Stomach (tissue), 9 donors: ENCODE results near the gene ELMO1. TPM values are rescaled to one million over a fixed set of nuclear protein-coding genes. Genes with fewer than 3 reads are reported as not detected.

Source experiments
- DNase-seq, 2 donors: peaks; one replicate each; pipeline versions ENCODE4 v3.0.0 to v3.0.0-alpha.2; 2013 to 2019
- H3K27ac ChIP-seq, 5 donors: fragments of 200-600 bp in 4 of 5; sonication (generic) in 4 of 5; one replicate each; pipeline ENCODE4 v1.5.1; 2013 to 2019; ENCODE audit warnings: mild to moderate bottlenecking in 1 of 5, moderate library complexity in 1 of 5
- H3K27me3 ChIP-seq, 3 donors: fragments of 200-600 bp; sonication (generic); one replicate each; pipeline ENCODE4 v1.5.1; 2017 to 2019; ENCODE audit warnings: mixed run types in 1 of 3
- H3K36me3 ChIP-seq, 4 donors: fragments of 200-600 bp; sonication (generic); 1 replicate in 3 of 4; 2 replicates in 1 of 4; pipeline ENCODE4 v1.5.1; 2016 to 2019
- H3K4me1 ChIP-seq, 4 donors: fragments of 200-600 bp; sonication (generic); one replicate each; pipeline ENCODE4 v1.5.1; 2016 to 2019
- H3K4me3 ChIP-seq, 4 donors: fragments of 200-600 bp; sonication (generic) in 3 of 4; one replicate each; pipeline ENCODE4 v1.5.1; 2016 to 2019; ENCODE audit warnings: mild to moderate bottlenecking in 1 of 4
- H3K9me3 ChIP-seq, 4 donors: fragments of 200-600 bp; sonication (generic); one replicate each; pipeline ENCODE4 v1.5.1; 2016 to 2019
- EP300 ChIP-seq: sonication (generic); formaldehyde crosslinking; IDR thresholded peaks from one replicate; pipeline ENCODE4 v1.6.1; 2017; ENCODE audit warnings: antibody characterized with exemption
- POLR2A ChIP-seq, 4 donors: fragments of 450-650 bp; IDR thresholded peaks; one replicate each; pipeline ENCODE4 v1.6.1; 2016; ENCODE audit warnings: antibody characterized with exemption in 4 of 4, control low read depth in 2 of 4, mild to moderate bottlenecking in 1 of 4, moderate library complexity in 1 of 4
- POLR2AphosphoS5 ChIP-seq, 3 donors: sonication (generic); formaldehyde crosslinking; IDR thresholded peaks; one replicate each; pipeline ENCODE4 v1.6.1; 2016; ENCODE audit warnings: antibody characterized with exemption in 3 of 3
- WGBS, 5 donors: extraction: QIAGEN DNeasy Blood & Tissue Kit in 3 of 5; methylation state at CpG; one replicate each; pipeline versions ENCODE4 v1.1.5 to v1.1.7; 2013 to 2018; 5-methylcytosine and 5-hydroxymethylcytosine counted together
- intact Hi-C: fragments of 100-400 bp; cut with DNase I; formaldehyde crosslinking; loops from one replicate; pipeline ENCODE4 v1.15.1; 2023; ENCODE audit warnings: low total_unique reads
- polyA plus RNA-seq, 3 donors: library from polyadenylated mRNA; stranded (reverse); fragments of 200-250 nt; gene quantifications; one replicate each; pipeline ENCODE4 v1.2.3, GENCODE V29; 2013
- total RNA-seq, 5 donors: library from RNA; depleted of rRNA; stranded (reverse); fragments of >200 nt; gene quantifications; one replicate each; pipeline versions ENCODE4 v1.1.0 to v1.2.3, GENCODE V29; 2014 to 2016
- TF ChIP-seq, protein P1 (sequence below), 7 experiments: fragments of 450-650 bp in 4 of 7; fragments of 200-600 bp in 3 of 7; sonication (generic) in 3 of 7; IDR thresholded peaks; one replicate each; pipeline ENCODE4 v1.5.1; 2016 to 2019; ENCODE audit warnings: antibody characterized with exemption in 7 of 7, control low read depth in 2 of 7, mild to moderate bottlenecking in 1 of 7
- donor health status: healthy with polysubstance abuse.
- donor health status: Bipolar disorder and iron deficiency.
- donor health status: healthy.

Gene ELMO1
- total and polyA plus RNA-seq, 8 donors: 4.1 to 117 (median 44.8) TPM

DNA sequence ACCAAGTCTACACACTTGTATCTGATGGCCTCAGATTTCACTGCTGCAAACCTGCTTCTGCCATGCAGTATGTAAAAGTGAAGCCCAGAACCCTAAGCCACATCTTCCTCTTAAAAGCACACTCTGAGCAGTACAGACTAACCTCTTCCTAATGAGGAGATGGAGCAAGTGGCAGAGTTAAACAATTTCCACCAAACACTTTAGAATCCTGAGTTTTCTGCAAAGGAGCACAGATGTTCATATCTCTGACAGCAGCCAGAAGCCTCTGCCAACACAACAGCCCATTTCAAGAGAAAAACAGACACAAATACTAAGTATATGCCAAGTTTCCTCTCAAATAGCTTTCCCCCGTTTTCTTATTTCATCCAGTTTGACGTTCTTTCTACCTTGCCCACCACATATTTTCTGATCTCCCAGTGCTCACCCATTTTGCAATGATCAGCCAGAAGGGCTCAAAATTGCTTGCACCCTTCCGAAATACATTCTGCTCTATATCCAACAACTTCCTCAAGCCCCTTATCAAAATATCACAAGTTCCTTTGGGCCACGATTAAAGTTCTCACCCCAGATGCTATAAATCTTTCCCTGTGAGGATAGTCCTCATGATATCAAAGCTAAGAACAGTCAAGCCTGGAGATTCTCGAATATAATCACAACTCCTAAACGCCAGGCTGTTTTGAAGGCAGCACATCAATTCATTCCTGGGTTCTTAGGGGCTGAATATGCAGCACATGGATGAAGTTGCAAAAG, 27.5 kb downstream of the ELMO1 start:
- intact Hi-C loops: no loop called here
- H3K36me3 ChIP-seq: no peaks in the 10 kb centered on the region
- DNase-seq: no peak
- H3K27ac ChIP-seq: peak overlapping the region in 3 of 5 donors; percentile 15 to 37 (median 27)
- H3K9me3 ChIP-seq: no peaks in the 10 kb centered on the region
- H3K4me3 ChIP-seq: no peak overlapping the region
- WGBS, 5 donors: 39 to 62% (median 52%) methylated on average over 6 of the region's 6 CpGs
- TF ChIP-seq POLR2A (IDR thresholded peaks at IDR 0.05) (no peak), EP300 (no peak)
- H3K27me3 ChIP-seq: no peaks in the 10 kb centered on the region
- H3K4me1 ChIP-seq: peaks cover 0 to 25% (median 6%) of the 10 kb centered on the region in 4 donors

DNA sequence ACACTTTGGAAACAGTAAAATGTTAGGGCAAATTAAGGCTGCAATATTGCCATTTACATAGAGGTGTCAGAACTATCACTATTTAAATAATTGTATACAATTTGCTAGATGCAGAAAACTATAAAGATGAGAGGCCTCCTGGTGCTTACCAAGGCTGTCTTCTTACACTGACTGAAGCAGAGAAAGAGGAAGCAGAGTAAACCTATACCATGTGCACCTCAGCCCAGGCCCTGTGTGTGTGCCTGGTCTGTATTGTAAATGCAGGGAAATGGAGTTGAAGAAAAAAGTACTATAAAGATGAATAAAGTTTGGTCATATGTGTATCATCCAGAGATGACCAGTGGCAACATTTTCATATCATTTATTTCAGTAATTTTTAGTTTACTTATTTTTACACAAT, 29.2 kb downstream of the ELMO1 start:
- Histone ChIP-seq H3K9me3 (no peaks in the 10 kb centered on the region), H3K36me3 (no peaks in the 10 kb centered on the region), H3K4me3 (no peak overlapping the region), H3K27me3 (no peaks in the 10 kb centered on the region), H3K4me1 (peaks cover 0 to 25% (median 6%) of the 10 kb centered on the region in 4 donors), H3K27ac (no peak overlapping the region)
- intact Hi-C loops: no loop called here
- DNase-seq: no peak
- TF ChIP-seq POLR2AphosphoS5 (IDR thresholded peaks at IDR 0.05) (no peak), POLR2A (IDR thresholded peaks at IDR 0.05) (no peak), EP300 (no peak)
- TF ChIP-seq, protein P1, sequence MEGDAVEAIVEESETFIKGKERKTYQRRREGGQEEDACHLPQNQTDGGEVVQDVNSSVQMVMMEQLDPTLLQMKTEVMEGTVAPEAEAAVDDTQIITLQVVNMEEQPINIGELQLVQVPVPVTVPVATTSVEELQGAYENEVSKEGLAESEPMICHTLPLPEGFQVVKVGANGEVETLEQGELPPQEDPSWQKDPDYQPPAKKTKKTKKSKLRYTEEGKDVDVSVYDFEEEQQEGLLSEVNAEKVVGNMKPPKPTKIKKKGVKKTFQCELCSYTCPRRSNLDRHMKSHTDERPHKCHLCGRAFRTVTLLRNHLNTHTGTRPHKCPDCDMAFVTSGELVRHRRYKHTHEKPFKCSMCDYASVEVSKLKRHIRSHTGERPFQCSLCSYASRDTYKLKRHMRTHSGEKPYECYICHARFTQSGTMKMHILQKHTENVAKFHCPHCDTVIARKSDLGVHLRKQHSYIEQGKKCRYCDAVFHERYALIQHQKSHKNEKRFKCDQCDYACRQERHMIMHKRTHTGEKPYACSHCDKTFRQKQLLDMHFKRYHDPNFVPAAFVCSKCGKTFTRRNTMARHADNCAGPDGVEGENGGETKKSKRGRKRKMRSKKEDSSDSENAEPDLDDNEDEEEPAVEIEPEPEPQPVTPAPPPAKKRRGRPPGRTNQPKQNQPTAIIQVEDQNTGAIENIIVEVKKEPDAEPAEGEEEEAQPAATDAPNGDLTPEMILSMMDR (IDR thresholded peaks at IDR 0.05): no peak

DNA sequence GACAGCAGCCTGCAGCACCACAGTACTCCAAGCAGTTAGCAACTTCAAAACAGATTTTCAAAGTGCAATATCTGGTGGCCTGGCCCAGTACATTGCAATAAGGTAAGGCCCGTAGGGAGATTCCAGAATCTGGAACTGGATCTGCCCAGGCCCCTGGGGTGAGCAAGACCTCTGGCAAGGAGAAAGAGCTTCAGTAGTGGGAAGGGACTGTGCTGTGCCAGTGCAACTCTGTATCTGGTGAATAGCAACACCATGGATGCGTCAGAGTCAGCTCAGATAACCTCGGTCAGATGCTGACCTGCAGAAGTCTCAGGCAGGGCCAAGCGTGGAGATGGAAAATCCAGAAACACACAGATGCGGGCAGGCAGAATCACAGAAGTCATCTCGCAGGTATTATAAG, 30.3 kb downstream of the ELMO1 start:
- H3K4me3 ChIP-seq: no peak overlapping the region
- 88 to 94% (median 92%) methylated on average over 6 of the region's 6 CpGs for WGBS, 5 donors
- no peaks in the 10 kb centered on the region for H3K36me3 ChIP-seq
- no peak for DNase-seq
- no peaks in the 10 kb centered on the region for H3K27me3 ChIP-seq
- peaks cover 0 to 25% (median 6%) of the 10 kb centered on the region in 4 donors for H3K4me1 ChIP-seq
- intact Hi-C loops: no loop called here
- no peaks in the 10 kb centered on the region for H3K9me3 ChIP-seq
- TF ChIP-seq EP300 (no peak), POLR2AphosphoS5 (IDR thresholded peaks at IDR 0.05) (no peak), POLR2A (IDR thresholded peaks at IDR 0.05) (no peak)
- TF ChIP-seq, protein P1 (IDR thresholded peaks at IDR 0.05): no peak
- H3K27ac ChIP-seq: no peak overlapping the region

DNA sequence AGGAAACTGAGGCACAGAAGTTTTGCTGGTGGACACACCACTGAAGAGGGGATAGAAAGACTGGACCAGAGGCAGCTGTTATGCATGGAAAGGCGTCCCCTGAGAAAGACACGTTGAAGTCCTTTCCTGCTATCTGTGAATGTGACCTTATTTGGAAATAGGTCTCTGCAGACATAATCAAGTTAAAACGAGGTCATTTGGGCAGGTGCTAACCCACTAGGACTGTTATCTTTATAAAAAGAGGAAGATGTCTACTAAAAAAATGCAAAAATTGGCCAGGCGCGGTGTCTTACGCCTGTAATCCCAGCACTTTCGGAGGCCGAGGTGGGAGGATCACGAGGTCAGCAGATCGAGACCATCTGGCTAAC, 31.6 kb downstream of the ELMO1 start:
- Histone ChIP-seq H3K27ac (no peak overlapping the region), H3K36me3 (no peaks in the 10 kb centered on the region), H3K4me3 (no peak overlapping the region), H3K9me3 (peaks cover 0 to 3% (median 0%) of the 10 kb centered on the region in 4 donors), H3K27me3 (no peaks in the 10 kb centered on the region), H3K4me1 (peaks cover 0 to 19% (median 6%) of the 10 kb centered on the region in 4 donors)
- no peak for DNase-seq
- intact Hi-C loops: no loop called here
- no peak for TF ChIP-seq EP300
- WGBS, 5 donors: 76 to 89% (median 77%) methylated on average over 10 of the region's 10 CpGs

DNA sequence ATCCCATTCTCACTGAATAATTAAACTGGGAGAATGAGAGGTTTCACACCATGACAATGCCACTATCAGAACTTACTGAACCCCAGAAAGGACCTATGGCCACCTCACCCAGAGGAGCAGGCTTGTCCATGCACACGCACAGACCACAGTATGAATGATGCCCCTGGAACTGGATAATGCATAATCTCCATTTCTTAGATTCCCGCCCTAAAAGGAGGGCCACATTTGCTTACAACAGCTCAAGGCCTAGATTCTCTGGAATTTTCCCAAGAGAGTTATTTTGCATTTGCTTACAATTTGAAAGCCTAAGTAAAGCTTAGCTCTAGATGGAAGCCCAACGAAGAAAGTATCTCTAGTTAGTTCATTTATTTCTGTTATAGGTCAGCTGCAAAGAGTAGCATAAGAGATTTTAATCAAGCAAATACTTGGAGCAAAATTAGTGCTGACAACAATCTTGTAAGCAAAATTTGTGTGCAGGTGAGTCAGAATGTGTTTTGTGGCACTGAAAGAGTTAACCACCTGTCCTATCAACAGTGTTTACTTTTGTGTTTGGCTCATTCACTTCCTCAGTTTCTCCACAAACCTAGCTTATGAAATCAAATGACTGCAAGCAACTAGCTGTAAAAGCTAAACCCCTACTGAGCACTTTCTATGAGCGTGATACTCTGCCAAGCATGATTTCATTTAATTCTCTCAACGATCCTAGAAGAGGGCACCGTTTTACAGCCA, 32.1 kb downstream of the ELMO1 start:
- Histone ChIP-seq H3K27ac (no peak overlapping the region), H3K27me3 (no peaks in the 10 kb centered on the region), H3K4me3 (no peak overlapping the region), H3K4me1 (peaks cover 0 to 14% (median 5%) of the 10 kb centered on the region in 4 donors), H3K36me3 (no peaks in the 10 kb centered on the region), H3K9me3 (peaks cover 0 to 3% (median 0%) of the 10 kb centered on the region in 4 donors)
- WGBS, 5 donors: 65 to 77% (median 73%) methylated on average over 5 to 6 of the region's 6 CpGs
- intact Hi-C loops: no loop called here
- no peak for DNase-seq
- TF ChIP-seq EP300: no peak
- TF ChIP-seq, protein P1 (IDR thresholded peaks at IDR 0.05): no peak
- TF ChIP-seq POLR2A (IDR thresholded peaks at IDR 0.05): no peak
- no peak for TF ChIP-seq POLR2AphosphoS5 (IDR thresholded peaks at IDR 0.05)
